Colon (tissue), 2 donors: ENCODE results near the gene STBD1.
"Not testable (repeated sequence)": the region's sequence is repeated elsewhere in the genome, so short reads cannot be mapped to it uniquely, and the experiment has no call there.

Experiments used
- FAIRE-seq: peaks from 2 replicates; lab custom pipeline; 2012; peaks lifted over from hg19 to GRCh38; lab: Jason Lieb, UNC
- donor health status: control.
- donor health status: control.

Gene STBD1

DNA sequence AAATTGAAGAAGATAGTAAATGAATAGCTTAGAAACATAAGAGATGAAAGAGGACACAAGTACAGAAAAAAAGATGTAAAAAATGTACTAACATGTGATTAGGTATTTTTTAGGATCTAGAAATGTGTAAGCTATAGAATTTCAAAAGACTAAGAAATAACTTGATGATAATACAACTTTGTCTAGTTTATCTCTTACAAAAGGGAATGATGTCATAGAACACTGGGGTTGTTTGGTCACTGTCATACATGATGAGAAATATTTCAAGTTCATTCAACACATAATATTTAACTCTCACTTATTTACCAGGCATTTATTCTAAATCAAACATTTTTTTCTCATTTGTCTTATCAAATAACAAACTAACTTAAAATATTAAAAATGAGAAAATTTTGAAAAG is 18.5 kb downstream of the STBD1 start:
- FAIRE-seq = peak; percentile 10

DNA sequence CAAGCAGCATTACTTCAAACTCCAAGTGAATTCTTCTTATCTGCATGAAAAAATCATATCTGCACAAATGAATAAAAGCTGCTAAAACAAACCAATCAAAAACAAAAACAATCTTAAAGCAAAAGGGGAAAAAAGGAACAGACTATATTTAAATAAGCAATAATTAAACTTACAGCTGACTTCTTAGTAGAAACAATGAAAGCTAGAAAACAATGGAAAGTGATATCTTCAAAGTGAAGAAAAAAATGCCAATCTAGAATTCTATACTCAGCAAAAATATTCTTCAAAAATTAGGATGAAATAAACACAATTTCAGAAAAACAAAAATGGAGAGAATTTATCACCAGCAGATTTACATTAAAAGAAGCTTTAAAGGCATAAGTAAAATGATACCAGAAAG is 20.0 kb downstream of the STBD1 start:
- FAIRE-seq = peak; percentile 14

DNA sequence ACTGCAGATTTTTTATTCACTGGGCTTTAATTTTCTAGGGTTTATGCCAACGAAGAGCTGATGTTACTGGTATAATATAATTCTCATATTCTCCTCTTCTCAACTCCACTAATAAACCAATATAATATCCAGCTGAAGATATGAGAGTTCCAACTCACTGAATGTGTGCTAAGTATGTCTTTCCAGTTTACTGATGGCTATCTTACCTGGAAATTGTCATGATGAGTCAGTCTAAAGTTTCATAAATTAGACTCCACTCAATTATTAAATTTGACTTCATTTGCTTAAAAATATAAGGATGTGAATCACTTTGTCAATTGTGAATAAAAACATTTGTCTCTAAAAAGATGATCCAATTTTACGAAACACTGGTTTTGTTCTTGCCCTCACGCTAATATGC is 28.4 kb downstream of the STBD1 start:
- no peak for FAIRE-seq

DNA sequence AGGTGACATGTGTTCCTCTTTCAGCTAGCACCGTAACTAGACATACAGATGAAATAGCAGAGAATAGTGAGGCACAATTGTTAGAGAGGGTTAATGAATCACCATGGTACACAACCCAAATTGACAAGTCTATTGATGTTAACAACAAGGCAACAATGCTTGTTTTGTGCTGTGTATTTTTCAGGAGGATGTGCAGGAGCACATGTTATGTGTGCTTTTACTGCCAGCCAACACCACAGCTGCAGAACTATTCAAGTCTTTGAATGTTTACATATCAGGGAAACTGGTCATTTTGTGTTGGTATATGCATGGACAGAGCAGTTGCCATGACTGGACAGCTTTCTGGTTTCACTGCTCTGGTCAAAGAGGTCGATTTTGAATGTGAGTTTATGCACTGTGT is 32.8 kb downstream of the STBD1 start:
- FAIRE-seq = no peak

DNA sequence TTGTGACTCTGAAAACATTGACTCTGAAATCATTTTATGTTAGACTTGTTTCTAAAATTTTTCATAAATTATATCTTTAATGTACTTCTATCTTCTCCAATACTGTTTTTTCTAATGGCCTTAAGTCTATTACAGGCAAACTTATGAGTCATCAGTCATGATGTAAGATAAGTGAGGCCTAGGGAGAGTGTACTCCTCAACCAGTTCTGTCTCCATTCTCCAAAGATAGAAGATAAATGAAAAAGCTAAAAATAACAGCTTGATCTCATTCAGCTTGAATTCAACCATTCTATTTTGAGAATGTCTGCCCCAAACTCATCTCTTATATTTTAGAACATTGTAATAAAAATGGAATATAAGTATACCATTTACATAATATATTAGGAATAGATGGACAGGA is 34.5 kb downstream of the STBD1 start:
- no peak for FAIRE-seq

DNA sequence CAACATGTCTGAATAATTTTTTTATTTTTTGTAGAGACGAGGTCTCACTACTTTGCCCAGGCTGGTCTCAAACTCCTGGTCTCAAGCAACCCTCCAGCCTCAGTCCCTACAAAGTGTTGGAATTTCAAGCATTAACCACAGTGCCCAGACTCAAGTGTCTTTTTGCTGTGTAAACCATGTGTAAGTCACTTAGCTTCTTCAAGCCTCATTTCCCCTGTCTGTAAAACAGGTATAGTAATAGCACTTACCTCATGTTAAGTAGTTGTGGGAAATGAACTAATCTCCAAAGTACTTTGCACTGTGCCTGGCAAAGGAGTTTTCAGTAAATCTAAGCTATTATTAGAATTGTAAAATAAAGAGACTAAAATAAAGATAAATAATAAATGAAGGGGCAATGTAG is 35.7 kb downstream of the STBD1 start:
- no peak for FAIRE-seq

DNA sequence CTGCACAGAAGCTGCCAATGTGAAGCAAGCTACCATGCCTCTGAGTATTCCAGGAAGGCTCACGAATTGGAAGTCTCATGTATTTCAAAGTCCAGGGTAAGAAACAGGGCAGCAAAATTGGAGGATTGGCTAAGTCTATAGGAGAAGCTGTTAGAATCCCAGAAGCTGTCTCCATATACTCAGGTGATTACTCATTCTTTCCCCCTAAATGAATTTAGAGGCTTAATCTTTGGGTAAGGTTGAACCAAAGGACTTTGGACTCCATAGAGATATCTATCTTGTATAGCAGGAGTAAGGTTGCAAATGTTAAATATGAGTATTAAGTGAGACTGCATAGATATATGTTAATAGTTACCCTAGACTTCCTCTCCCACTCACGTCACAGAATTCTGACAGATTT is 36.3 kb downstream of the STBD1 start:
- no peak for FAIRE-seq

DNA sequence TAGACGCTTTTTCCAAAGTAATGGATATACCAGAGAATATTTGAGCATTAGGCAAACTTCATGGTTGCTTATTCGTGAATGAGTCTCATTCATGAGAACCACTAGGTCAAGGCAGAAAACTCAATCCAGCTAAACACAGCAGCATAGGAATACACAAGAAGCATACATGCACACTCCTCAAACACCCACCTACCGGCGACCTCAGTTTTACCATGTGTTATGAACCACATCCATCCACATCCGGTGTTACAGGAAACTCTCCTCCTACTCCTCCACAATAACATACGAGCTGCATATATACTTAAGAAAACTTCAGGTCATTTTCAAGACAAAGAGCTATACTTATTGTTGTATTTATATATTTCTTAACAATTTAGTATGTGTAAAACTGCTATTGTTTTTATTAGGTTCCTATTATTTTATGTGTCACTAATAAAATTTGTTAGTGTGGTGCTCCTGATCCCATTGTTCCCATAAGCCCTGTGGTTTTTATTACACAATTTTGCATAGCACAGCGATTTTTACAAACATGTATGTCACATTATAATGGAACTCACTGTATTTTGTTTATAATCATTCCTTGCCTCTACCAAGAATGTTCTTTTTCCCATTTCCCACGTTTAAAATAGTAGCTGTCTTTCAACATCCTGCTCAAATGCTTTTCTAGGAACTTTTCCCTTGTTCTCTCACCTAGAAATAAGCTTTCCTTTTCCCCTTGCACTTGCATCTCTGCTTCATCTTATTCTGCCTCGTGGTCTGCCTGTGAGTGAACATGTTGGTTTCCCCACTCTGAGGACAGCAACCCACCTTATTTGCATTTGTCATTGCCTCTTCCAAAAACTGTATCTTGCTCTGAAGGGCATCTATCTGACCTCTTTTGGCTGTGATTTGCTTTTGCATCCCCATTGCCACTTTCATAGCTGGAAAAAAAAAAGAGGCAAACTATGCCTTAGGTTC is 48.3 kb downstream of the STBD1 start:
- no peak for FAIRE-seq

DNA sequence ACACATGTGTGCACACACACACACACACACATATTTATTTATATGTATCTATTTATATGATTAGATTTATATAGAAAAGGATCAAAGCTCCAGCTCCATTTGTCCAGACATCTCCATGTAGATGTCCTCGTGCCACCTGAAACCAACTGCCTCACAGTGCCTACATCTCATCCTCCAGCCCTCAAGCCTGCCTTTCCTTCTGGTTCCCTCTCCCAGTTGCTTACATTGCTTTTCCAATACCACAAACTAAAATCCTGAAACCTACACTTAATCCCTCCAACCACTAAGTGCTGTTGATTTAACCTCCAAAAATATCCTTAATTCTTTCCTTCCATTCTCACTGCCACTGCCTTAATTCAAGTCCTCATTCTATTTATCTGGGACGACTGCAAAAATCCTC is 51.4 kb downstream of the STBD1 start:
- FAIRE-seq = no peak

DNA sequence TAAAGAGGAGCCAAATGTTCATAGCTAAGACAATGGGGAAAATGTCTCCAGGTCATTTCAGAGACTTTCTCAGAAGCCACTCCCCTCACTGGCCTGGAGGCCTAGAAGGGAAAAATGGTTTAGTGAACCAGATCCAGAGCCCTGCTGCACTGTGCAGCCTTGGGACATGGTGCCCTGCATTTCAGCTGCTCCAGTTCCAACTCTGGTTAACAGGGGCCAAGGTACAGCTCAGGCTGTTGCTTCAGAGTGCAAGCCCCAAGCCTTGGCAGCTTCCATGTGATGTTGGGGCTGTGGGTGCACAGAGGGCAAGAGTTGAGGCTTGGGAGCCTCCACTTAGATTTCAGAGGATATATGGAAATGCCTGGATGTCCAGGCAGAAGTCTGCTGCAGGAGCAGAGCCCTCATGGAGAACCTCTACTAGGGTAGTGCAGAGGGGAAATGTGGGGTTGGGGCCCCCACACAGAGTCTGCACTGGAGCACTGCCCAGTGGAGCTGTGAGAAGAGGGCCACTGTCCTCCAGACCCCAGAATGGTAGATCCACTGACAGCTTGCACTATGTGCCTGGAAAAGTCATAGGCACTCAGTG is 53.4 kb downstream of the STBD1 start:
- not testable (repeated sequence) for FAIRE-seq
